ENCODE measurements around the gene HKDC1.

HKDC1 gene

DNA sequence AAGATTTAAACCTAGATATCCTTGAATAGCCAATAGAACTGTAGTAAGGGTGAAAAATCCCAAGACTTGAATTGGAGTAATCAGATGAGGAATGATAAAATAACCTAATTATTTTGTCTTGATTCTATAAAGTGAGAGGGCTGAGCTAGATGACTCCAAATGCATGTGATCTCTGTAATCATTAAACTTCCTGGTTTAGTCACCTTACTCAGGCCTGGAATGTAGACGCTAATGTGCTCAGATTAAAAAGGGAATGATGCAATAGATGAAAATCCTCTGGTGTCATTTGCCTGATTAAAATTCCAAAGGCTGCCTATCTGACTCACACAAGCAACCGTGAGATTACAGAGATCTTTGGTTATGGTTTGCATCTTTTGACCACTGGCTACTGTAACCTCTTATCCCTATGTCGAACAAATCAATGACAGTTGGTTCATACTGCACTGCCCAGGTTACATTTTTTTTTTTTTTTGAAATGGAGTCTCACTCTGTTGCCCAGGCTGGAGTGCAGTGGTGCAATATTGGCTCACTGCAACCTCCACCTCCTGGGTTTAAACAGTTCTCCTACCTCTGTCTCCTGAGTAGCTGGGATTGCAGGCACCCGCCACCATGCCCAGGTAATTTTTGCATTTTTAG is 2.9 kb upstream of the HKDC1 start:
- DNase-seq, result no peak

DNA sequence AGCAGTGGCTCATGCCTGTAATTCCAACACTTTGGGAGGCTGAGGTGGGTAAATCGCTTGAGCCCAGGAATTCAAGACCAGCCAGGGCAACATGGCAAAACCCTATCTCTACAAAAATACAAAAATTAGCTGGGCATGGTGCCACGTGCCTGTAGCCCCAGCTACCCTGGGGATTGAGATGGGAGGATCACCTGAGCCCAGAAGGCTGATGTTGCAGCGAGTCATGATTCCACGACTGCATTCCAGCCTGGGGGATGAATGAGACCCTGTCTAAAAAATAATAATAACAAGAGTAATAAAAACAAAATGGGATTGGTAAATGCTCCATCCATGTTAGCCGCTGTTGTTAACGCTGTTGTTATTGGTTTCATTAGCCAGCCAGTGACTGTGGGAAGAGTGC is 1.3 kb upstream of the HKDC1 start:
- DNase-seq, result no peak

DNA sequence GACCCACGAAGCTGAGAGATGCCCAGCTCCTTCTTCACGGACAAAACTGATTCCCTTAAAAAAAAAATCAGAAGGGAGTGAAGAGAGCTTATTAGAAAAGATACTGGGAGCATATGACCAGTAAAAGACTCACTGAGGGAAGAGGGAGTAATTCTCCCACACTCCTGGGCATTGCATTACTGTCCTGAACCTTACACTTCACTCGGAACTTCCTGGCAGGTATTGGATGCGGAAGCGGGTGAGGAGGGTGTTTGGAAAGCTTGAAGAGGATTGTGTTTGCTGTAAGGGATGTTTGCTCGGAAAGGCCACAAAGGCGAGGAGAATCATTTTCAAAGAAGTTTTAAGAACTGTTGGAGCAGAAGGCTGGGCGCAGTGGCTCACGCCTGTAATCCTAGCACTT is 375 bp downstream of the HKDC1 start:
- DNase-seq, result no peak

GRCh38 chr10:69222157-69223027 is 2.3 kb downstream of the HKDC1 start:
- peak; percentile 45 to 78 for DNase-seq

DNA sequence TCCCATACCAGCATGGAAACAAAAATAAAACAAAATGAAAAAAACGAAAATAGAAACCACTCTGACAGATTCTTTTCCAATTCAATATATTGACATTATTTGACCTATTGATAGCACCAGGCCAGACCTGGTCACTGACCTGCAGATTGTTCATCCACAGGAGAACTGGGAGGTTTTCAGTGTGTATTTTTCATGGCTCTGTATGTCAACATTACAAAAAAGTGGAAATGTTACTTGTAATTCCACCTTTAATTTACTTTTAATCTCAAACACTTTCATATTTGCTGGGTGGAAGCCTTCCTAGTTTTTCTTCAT is 2.9 kb downstream of the HKDC1 start:
- no peak for DNase-seq

DNA sequence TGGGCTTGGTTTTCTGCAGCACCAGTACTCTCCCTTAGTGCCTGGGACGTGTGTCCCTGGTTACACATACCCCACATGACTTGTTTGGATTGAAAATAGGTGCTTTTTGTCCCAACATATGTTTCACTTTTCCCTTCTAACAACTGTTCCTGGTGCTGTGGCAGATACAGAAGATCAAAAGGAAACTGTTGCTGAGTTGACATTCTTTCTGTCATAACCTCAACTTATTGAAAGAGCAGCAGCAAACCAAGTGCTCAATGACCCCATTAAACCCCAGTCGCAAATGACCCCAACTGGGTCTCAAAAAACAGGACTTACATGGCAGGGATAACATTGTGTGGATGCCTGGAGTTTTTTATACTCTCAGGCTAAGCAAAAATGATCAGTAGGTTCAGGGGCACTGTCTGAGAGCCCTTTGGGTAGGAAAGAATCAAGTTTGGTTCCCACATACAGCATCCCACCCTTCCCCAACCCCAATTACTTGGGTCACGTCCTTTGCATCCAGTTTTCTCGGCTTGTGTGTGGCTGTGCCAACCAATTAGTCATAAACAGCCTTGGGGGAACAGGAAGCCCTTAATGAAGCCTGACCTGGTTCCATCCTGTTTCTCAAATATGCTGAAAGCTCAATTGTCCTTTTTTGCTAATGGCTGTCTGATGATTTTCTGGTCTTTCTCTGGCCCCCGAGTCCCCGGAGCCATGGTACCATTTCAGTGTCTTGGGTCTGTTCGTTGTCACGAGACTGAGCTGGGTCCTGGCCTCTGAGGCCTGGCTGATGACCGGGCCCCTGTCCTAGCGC is 4.9 kb downstream of the HKDC1 start:
- no peak for DNase-seq

DNA sequence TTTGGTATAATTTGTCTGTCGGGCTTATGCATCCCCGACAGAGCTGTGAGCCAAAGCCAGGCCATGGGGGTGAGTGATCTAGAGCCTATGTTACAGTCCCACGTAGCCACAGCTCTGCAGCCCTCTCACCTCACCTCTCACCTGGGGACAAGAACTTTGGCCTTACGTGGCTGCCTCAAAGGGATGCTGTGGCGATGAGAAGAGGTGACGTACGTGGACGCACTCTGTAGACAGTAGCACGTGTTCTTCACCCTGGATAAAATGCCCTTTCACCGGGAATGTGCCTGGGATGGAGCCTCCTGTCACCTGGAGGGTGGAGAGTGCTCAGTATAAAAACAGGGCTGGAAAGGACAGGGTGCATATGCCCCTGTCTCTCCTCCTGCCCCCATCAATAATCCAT is 5.5 kb downstream of the HKDC1 start:
- DNase-seq, result no peak

DNA sequence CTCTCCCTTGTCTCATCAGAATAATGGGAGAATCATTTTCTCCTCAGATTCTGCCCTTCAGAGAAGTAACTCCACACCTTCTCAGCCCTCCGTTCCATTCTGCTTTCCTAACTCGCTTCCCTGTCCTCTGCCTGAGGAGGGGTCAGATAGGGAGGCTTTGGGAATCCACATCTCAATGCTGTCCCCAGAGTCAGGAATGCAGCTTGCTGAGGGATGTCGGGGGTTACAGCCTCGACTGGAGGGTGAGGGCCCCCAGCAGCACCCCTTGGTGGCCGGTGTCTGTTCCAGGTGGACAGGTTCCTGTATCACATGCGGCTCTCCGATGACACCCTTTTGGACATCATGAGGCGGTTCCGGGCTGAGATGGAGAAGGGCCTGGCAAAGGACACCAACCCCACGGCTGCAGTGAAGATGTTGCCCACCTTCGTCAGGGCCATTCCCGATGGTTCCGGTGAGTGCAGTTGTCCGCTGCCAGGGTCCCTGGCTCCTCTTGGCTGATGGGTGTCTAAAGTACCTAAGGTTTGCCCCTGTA is 6.9 kb downstream of the HKDC1 start:
- DNase-seq, result no peak

- no peak for DNase-seq
Measured at GRCh38 chr10:69228151-69228550, 8.0 kb downstream of the HKDC1 start.

DNA sequence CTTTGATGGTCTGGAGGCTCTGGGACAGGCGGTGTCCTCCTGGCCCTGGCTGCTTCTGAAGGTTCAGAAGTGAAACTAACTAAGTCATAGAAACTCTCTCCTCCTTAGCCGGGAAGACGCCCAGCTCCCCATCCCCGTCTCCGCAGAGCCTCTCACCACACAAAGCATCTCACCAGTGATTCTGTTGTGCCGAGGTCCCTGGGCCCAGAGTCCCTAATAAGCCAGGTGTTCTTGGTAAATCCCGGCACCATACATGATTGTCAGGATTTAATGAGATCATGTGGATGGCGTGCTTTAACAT is 9.4 kb downstream of the HKDC1 start:
- no peak for DNase-seq

DNA sequence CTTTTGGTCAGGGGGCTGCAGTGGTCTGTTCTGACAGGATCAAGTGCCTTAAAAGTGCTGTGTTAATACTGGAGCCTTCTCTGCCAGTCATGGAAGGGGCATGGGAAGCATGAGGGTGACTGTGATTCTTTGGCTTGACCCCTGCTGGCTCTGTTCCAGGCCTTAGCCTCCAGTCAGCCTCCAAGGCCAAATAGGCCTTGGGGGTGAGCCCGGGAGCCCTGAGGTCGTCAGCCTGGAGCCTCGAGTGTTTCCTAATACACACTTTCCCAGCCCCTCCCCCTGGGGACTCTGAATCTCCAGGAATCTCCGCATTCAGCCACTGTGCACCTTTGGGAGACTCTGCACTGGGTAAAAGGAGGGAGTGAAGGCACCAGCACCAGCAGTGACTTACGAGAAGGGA is 10.0 kb downstream of the HKDC1 start:
- DNase-seq, result no peak

GRCh38 chr10:69232252-69232651 is 12.1 kb downstream of the HKDC1 start:
- no peak for DNase-seq

DNA sequence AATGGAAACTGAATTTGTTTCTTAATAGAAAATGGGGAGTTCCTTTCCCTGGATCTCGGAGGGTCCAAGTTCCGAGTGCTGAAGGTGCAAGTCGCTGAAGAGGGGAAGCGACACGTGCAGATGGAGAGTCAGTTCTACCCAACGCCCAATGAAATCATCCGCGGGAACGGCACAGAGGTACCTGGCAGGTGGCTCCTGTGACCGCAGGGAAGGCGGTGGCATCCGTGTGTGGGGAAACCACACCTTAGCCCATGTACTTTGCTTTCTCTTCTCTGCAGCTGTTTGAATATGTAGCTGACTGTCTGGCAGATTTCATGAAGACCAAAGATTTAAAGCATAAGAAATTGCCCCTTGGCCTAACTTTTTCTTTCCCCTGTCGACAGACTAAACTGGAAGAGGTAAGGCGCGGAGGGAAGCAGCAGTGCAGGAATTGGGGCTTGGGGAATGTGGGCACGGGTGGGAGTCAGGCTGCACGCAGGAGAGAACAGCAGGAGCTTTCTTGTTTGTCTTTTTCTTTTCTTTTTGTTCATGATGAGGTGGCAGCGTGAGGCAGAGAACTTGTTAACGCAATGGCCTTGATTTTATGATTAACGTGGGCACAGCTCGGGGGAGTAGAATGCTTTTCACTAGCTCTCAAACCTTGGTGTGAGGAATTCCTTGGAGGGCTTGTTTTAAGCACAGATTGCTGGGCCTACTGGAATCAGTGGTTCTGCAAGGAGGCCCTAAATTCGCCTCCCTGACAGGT is 12.8 kb downstream of the HKDC1 start:
- peak in 1 of 2 experiments; percentile 31 for DNase-seq

DNA sequence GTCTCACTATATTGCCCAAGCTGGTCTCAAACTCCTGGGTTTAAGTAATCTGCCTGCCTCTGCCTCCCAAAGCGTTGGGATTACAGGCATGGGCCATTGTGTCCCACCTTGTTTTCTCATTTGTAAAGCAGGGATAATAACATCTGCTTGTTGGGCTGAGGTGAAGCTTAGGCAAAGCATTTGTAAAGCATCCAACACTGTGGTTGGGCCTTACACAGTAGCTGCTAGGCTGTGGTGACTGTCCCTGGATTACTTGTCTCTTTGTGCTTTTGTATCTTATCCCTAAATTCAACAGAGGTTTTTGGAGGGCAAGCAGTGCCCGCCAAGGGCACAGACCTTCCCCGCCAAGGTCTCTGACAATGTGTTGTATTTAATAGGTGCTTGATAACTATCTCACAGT is 14.3 kb downstream of the HKDC1 start:
- no peak for DNase-seq

DNA sequence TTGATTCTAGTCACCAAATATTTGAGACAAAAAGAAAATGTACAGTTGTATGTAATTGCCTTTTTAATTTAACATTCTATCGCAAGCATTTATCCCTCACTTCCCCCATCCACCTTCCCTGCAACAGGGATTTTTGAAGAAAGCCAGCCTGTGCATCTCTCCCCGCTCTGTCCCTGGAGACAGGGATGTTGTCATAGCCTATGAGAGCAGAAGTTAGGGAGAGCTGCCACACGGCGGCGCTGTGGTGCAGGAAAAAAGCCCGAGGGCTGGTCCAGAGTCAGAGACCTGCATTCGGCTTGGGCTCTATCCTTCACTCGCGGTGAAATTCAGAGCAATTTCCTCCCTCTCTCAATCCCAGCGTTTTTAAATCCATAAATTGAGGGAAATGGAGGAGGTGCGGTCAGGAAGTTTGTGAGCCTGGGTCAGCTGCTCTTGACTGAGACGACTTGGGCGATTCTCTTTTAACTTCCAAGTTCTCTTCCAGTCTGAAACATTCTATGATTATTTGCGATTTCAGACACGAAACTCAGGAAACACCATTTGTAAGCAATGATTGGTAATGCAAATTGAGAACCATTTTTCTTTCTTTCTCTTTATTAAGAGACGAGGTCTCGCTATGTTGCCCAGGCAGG is 17.5 kb downstream of the HKDC1 start:
- peak; percentile 75 to 88 for DNase-seq

DNA sequence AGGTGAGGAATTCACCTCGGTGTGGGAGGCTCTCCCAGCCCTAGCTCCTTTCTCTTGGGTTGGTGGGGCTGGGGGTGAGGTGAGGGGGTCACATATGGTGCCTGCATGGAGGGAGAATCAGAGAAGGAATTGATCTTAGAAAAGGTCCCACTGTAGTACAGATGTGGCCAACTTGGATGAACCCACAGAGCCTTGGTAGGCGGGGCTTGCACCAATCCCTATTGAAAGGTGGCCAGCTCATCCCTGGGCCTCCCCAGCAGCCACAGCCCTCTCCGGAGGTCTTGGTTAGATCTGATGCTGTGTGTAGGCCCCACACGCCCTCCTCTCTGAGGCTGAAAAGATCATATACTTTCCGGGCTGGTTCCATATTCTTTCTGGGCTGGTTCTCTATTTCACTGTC is 19.0 kb downstream of the HKDC1 start:
- DNase-seq, result no peak

GRCh38 chr10:69239816-69240434 is 19.8 kb downstream of the HKDC1 start:
- DNase-seq, result no peak

GRCh38 chr10:69240455-69240854 is 20.3 kb downstream of the HKDC1 start:
- DNase-seq, result no peak

GRCh38 chr10:69241575-69241974 is 21.4 kb downstream of the HKDC1 start:
- DNase-seq, result no peak

- DNase-seq, result no peak
Measured at GRCh38 chr10:69242040-69242851, 22.1 kb downstream of the HKDC1 start.

- no peak for DNase-seq
Measured at GRCh38 chr10:69242852-69243212, 22.7 kb downstream of the HKDC1 start.

Data from stimulated activated CD4-positive, alpha-beta T cell treated with anti-CD3 and anti-CD28 coated beads, Interleukin-4, amount 100 ng/mL, for 4 hours (primary cell).